Left hindlimb (tissue), 1 donor: Measurements from ENCODE around the gene GP1BB.

Source experiments
- DNase-seq: peaks from one replicate; pipeline ENCODE4 v3.0.0-alpha.2; 2018

Gene GP1BB

GRCh38 chr22:19727310-19728150 lies 4.2 kb downstream of the GP1BB start:
- DNase-seq = no peak

- no peak for DNase-seq
Observed at GRCh38 chr22:19728271-19728670, 4.9 kb downstream of the GP1BB start.

- DNase-seq = no peak
Observed at GRCh38 chr22:19728836-19729235, 5.5 kb downstream of the GP1BB start.

GRCh38 chr22:19729507-19729906 lies 6.2 kb downstream of the GP1BB start:
- DNase-seq = no peak

GRCh38 chr22:19730198-19730597 lies 6.9 kb downstream of the GP1BB start:
- no peak for DNase-seq

GRCh38 chr22:19730655-19731360 lies 7.5 kb downstream of the GP1BB start:
- peak; percentile 89 for DNase-seq

- no peak for DNase-seq
Observed at GRCh38 chr22:19731361-19732135, 8.2 kb downstream of the GP1BB start.

- DNase-seq = no peak
Observed at GRCh38 chr22:19732403-19733113, 9.2 kb downstream of the GP1BB start.

GRCh38 chr22:19733755-19734154 lies 10.4 kb downstream of the GP1BB start:
- no peak for DNase-seq

GRCh38 chr22:19734163-19734562 lies 10.8 kb downstream of the GP1BB start:
- no peak for DNase-seq

GRCh38 chr22:19734837-19735382 lies 11.6 kb downstream of the GP1BB start:
- no peak for DNase-seq

- DNase-seq = no peak
Observed at GRCh38 chr22:19735665-19736510, 12.5 kb downstream of the GP1BB start.

- no peak for DNase-seq
Observed at GRCh38 chr22:19737846-19738663, 14.7 kb downstream of the GP1BB start.

GRCh38 chr22:19738664-19739447 lies 15.5 kb downstream of the GP1BB start:
- no peak for DNase-seq

- no peak for DNase-seq
Observed at GRCh38 chr22:19739448-19739895, 16.1 kb downstream of the GP1BB start.

GRCh38 chr22:19739911-19740449 lies 16.6 kb downstream of the GP1BB start:
- DNase-seq = no peak

GRCh38 chr22:19740586-19740985 lies 17.2 kb downstream of the GP1BB start:
- DNase-seq = no peak

- no peak for DNase-seq
Observed at GRCh38 chr22:19741053-19741452, 17.7 kb downstream of the GP1BB start.
